Neural cell (in vitro differentiated cells): ENCODE measurements around the gene ERC2. TPM values are rescaled to one million over a fixed set of nuclear protein-coding genes. Genes with fewer than 3 reads are reported as not detected.

Source experiments
- H2AFZ ChIP-seq: fragments of 200-600, 300-800 bp; sonication (generic), shearing (Covaris generic); 2 replicates; pipeline ENCODE4 v1.6.0; 2014; ENCODE audit warnings: low read depth, mild to moderate bottlenecking, antibody characterized with exemption, low read length, moderate library complexity
- H3F3A ChIP-seq: fragments of 200-600 bp; shearing (Covaris generic); 2 replicates; pipeline ENCODE4 v1.6.1; 2016; ENCODE audit warnings: mild to moderate bottlenecking, moderate library complexity, mixed read lengths, antibody characterized with exemption, low read length; ENCODE audit not compliant: insufficient read depth, poor library complexity, severe bottlenecking
- H3K27ac ChIP-seq: fragments of 200-600, 300-800 bp; sonication (generic), shearing (Covaris generic); 2 replicates; pipeline ENCODE4 v1.5.1; 2014; ENCODE audit warnings: mild to moderate bottlenecking, low read length, moderate library complexity
- H3K27me3 ChIP-seq: fragments of 300-800, 200-600 bp; sonication (generic), shearing (Covaris generic); 2 replicates; pipeline ENCODE4 v1.6.0; 2014; ENCODE audit warnings: mild to moderate bottlenecking, low read depth, low read length, moderate library complexity; ENCODE audit not compliant: insufficient read depth
- H3K36me3 ChIP-seq: fragments of 300-800, 200-600 bp; sonication (generic), shearing (Covaris generic); 2 replicates; pipeline ENCODE4 v1.5.1; 2014; ENCODE audit warnings: mild to moderate bottlenecking, antibody characterized with exemption, low read length, moderate library complexity; ENCODE audit not compliant: insufficient read depth
- H3K4me2 ChIP-seq: fragments of 300-800, 200-600 bp; sonication (generic), shearing (Covaris generic); 2 replicates; pipeline ENCODE4 v1.6.0; 2014; ENCODE audit warnings: mild to moderate bottlenecking, low read length
- H3K4me3 ChIP-seq: fragments of 300-800, 200-600 bp; sonication (generic), shearing (Covaris generic); 2 replicates; pipeline ENCODE4 v1.5.1; 2014; ENCODE audit warnings: mild to moderate bottlenecking, low read length, moderate library complexity
- H3K79me2 ChIP-seq: fragments of 200-600 bp; shearing (Covaris generic); replicated peaks from 2 replicates; pipeline ENCODE4 v1.6.0; 2014; ENCODE audit warnings: mild to moderate bottlenecking, low read length, moderate library complexity; ENCODE audit not compliant: insufficient read depth
- H3K9ac ChIP-seq: fragments of 300-800, 200-600 bp; sonication (generic), shearing (Covaris generic); 2 replicates; pipeline ENCODE4 v1.6.1; 2016; ENCODE audit warnings: mild to moderate bottlenecking, low read length, mixed read lengths
- H3K9me2 ChIP-seq: fragments of 200-600 bp; shearing (Covaris generic); 2 replicates; pipeline ENCODE4 v1.6.1; 2016; ENCODE audit warnings: mild to moderate bottlenecking, low read length, mixed read lengths; ENCODE audit not compliant: insufficient read depth
- H3K9me3 ChIP-seq: fragments of 200-600, 300-800 bp; sonication (generic), shearing (Covaris generic); 2 replicates; pipeline ENCODE4 v1.6.1; 2016; ENCODE audit warnings: mild to moderate bottlenecking, mixed run types, low read length, moderate library complexity, mixed read lengths
- H4K20me1 ChIP-seq: fragments of 200-600 bp; shearing (Covaris generic); 2 replicates; pipeline ENCODE4 v1.6.1; 2016; ENCODE audit warnings: mild to moderate bottlenecking, mixed run types; ENCODE audit not compliant: insufficient read depth
- EP300 ChIP-seq: fragments of 450-650 bp; conservative IDR thresholded peaks from 2 replicates; pipeline ENCODE4 v1.6.1; 2014; ENCODE audit warnings: antibody characterized with exemption, mild to moderate bottlenecking, moderate library complexity; ENCODE audit not compliant: poor library complexity, severe bottlenecking
- EZH2 ChIP-seq: fragments of 200-600, 300-800 bp; shearing (Covaris generic), sonication (generic); IDR thresholded peaks from 2 replicates; pipeline ENCODE4 v1.6.1; 2014; ENCODE audit warnings: antibody characterized with exemption, low read length, borderline replicate concordance, mild to moderate bottlenecking; ENCODE audit not compliant: insufficient read depth, poor library complexity, severe bottlenecking
- MXI1 ChIP-seq: fragments of 450-650 bp; conservative IDR thresholded peaks from 2 replicates; pipeline ENCODE4 v1.6.1; 2014; ENCODE audit warnings: antibody characterized with exemption, mild to moderate bottlenecking; ENCODE audit not compliant: poor library complexity, severe bottlenecking
- POLR2AphosphoS5 ChIP-seq: IDR thresholded peaks from 2 replicates; pipeline ENCODE4 v1.6.1; 2012
- RAD21 ChIP-seq: fragments of 450-650 bp; conservative IDR thresholded peaks from 2 replicates; pipeline ENCODE4 v1.6.1; 2014; ENCODE audit warnings: antibody characterized with exemption, mild to moderate bottlenecking, moderate library complexity
- REST ChIP-seq: IDR thresholded peaks from 2 replicates; pipeline ENCODE4 v1.6.1; 2012; ENCODE audit warnings: borderline replicate concordance
- SMC3 ChIP-seq: fragments of 450-650 bp; conservative IDR thresholded peaks from 2 replicates; pipeline ENCODE4 v1.6.1; 2014; ENCODE audit warnings: antibody characterized with exemption, mild to moderate bottlenecking, moderate library complexity; ENCODE audit not compliant: poor library complexity
- TAF1 ChIP-seq: IDR thresholded peaks from 2 replicates; pipeline ENCODE4 v1.6.1; 2012; ENCODE audit warnings: low read depth
- polyA plus RNA-seq: library from polyadenylated mRNA; depleted of rRNA; stranded (reverse); fragments of >200 nt; gene quantifications from 2 replicates; pipeline ENCODE4 v1.2.3, GENCODE V29; 2014
- TF ChIP-seq, protein P1 (sequence below): fragments of 450-650 bp; IDR thresholded peaks from 2 replicates; pipeline ENCODE4 v1.5.1; 2014; ENCODE audit warnings: antibody characterized with exemption, mild to moderate bottlenecking, moderate library complexity; ENCODE audit not compliant: poor library complexity, severe bottlenecking

ERC2 gene
- polyA plus RNA-seq, 1 donor from 2014 or later, result 60.4 TPM

- Histone ChIP-seq H2AFZ (no peak overlapping the region), H3F3A (no peaks in the 10 kb centered on the region), H3K9me3 (no peaks in the 10 kb centered on the region), H3K27ac (no peak overlapping the region), H3K4me2 (no peak overlapping the region), H4K20me1 (no peaks in the 10 kb centered on the region), H3K36me3 (no peaks in the 10 kb centered on the region), H3K79me2 (no peaks in the 10 kb centered on the region), H3K9me2 (no peaks in the 10 kb centered on the region), H3K9ac (no peak overlapping the region), H3K27me3 (no peaks in the 10 kb centered on the region), H3K4me3 (no peak overlapping the region)
- TF ChIP-seq, protein P1, sequence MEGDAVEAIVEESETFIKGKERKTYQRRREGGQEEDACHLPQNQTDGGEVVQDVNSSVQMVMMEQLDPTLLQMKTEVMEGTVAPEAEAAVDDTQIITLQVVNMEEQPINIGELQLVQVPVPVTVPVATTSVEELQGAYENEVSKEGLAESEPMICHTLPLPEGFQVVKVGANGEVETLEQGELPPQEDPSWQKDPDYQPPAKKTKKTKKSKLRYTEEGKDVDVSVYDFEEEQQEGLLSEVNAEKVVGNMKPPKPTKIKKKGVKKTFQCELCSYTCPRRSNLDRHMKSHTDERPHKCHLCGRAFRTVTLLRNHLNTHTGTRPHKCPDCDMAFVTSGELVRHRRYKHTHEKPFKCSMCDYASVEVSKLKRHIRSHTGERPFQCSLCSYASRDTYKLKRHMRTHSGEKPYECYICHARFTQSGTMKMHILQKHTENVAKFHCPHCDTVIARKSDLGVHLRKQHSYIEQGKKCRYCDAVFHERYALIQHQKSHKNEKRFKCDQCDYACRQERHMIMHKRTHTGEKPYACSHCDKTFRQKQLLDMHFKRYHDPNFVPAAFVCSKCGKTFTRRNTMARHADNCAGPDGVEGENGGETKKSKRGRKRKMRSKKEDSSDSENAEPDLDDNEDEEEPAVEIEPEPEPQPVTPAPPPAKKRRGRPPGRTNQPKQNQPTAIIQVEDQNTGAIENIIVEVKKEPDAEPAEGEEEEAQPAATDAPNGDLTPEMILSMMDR, result no peak
- TF ChIP-seq TAF1 (no peak), SMC3 (no peak), REST (no peak), EP300 (no peak), POLR2AphosphoS5 (no peak), MXI1 (no peak), EZH2 (no peak), RAD21 (no peak)
Observed at GRCh38 chr3:55531321-55531720, 936.9 kb downstream of the ERC2 start.

GRCh38 chr3:55527361-55527760 is 940.9 kb downstream of the ERC2 start:
- Histone ChIP-seq H3K36me3 (no peaks in the 10 kb centered on the region), H3K9me2 (no peaks in the 10 kb centered on the region), H2AFZ (no peak overlapping the region), H3F3A (no peaks in the 10 kb centered on the region), H4K20me1 (no peaks in the 10 kb centered on the region), H3K79me2 (no peaks in the 10 kb centered on the region), H3K9ac (no peak overlapping the region), H3K4me3 (no peak overlapping the region), H3K27ac (no peak overlapping the region), H3K27me3 (no peaks in the 10 kb centered on the region), H3K9me3 (no peaks in the 10 kb centered on the region), H3K4me2 (no peak overlapping the region)
- TF ChIP-seq MXI1, result no peak
- no peak for TF ChIP-seq REST
- TF ChIP-seq POLR2AphosphoS5, result no peak
- TF ChIP-seq, protein P1, result no peak
- TF ChIP-seq EP300, result no peak
- no peak for TF ChIP-seq RAD21
- no peak for TF ChIP-seq EZH2
- no peak for TF ChIP-seq TAF1
- TF ChIP-seq SMC3, result no peak
